Endothelial cell of umbilical vein (primary cell): ENCODE measurements around the gene MORC4.
A peak's percentile ranks its signal among the peaks of the same experiment; 100 is the strongest.

Experiments
- EZH2 ChIP-seq: IDR thresholded peaks from 2 replicates; pipeline ENCODE4 v1.6.1; 2012; ENCODE audit warnings: borderline replicate concordance, low read depth, mild to moderate bottlenecking, moderate library complexity, low read length, inconsistent platforms; ENCODE audit not compliant: severe bottlenecking
- POLR2A ChIP-seq: IDR thresholded peaks from 2 replicates; pipeline ENCODE4 v1.6.1; 2012; ENCODE audit warnings: low read depth, mild to moderate bottlenecking, control low read depth, low read length
- POLR2AphosphoS5 ChIP-seq: IDR thresholded peaks from 2 replicates; pipeline ENCODE4 v1.6.1; 2012; ENCODE audit warnings: low read depth, mild to moderate bottlenecking, control low read depth, low read length, moderate library complexity; ENCODE audit not compliant: insufficient read depth

DNA sequence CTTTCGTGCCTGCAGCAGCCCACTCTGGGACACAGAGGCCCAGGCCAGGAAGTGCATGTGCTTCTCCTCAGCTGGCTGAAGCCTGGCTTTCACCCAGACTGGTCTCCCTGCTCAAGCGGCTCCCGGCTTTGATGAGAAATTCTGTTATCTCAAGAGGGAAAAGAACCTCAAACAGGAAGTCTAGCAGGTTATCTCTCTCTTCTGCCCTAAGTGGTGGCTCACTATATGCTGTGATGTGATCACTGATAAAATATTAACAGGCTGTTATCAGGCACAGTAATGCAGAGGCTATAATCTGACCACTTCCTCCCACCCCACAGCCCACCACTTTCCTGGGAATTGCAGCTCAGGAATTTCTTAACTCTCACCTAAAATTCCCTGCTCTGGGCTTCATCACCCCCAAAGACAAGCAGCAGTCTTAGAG is 66.5 kb downstream of the MORC4 start:
- TF ChIP-seq EZH2 (no peak), POLR2AphosphoS5 (peak; percentile 27), POLR2A (no peak)
